Fibroblast of lung (primary cell): Measurements from ENCODE around the gene PIGN.

Experiments
- EZH2 ChIP-seq: IDR thresholded peaks from 2 replicates; pipeline ENCODE4 v1.5.1; 2012; ENCODE audit warnings: low read length, control low read depth, mild to moderate bottlenecking; ENCODE audit errors: missing control alignments
- TF ChIP-seq, protein P1 (sequence below), 2 donors: IDR thresholded peaks in 1 of 2; conservative IDR thresholded peaks in 1 of 2; 1 replicate in 1 of 2; 2 replicates in 1 of 2; pipeline ENCODE4 v1.5.1; 2011 to 2012; ENCODE audit warnings: low read length in 2 of 2, control low read depth in 1 of 2, inconsistent platforms in 1 of 2, low read depth in 1 of 2, mild to moderate bottlenecking in 1 of 2

DNA sequence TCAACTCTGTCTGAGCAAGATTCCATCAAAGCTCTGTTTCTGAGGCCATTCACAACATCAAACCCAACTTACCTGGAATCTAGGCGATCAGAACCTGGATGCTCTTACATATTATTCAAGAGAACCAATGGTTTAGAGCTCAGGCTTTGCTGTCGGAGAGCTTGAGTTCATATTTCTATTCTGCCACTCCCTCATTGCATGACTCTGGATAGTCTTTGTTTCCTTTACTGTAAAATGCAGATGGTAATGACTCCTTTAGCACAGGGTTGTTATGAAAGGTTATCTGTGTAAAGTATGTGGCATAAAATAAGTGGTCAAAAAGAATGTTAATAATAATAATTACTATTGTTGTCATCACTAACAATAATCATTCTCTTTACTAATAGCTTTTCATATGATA, 12.8 kb upstream of the PIGN start:
- TF ChIP-seq, protein P1, sequence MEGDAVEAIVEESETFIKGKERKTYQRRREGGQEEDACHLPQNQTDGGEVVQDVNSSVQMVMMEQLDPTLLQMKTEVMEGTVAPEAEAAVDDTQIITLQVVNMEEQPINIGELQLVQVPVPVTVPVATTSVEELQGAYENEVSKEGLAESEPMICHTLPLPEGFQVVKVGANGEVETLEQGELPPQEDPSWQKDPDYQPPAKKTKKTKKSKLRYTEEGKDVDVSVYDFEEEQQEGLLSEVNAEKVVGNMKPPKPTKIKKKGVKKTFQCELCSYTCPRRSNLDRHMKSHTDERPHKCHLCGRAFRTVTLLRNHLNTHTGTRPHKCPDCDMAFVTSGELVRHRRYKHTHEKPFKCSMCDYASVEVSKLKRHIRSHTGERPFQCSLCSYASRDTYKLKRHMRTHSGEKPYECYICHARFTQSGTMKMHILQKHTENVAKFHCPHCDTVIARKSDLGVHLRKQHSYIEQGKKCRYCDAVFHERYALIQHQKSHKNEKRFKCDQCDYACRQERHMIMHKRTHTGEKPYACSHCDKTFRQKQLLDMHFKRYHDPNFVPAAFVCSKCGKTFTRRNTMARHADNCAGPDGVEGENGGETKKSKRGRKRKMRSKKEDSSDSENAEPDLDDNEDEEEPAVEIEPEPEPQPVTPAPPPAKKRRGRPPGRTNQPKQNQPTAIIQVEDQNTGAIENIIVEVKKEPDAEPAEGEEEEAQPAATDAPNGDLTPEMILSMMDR (conservative IDR thresholded peaks at IDR 0.05 in 1 of 2, IDR thresholded peaks at IDR 0.05 in 1 of 2; ENCODE audit: low read depth in 1 of 2, low read length in 2 of 2): no peak
- TF ChIP-seq EZH2: no peak
